Glomerular visceral epithelial cell (primary cell): ENCODE measurements around the gene WDR93.

Source experiments
- DNase-seq: peaks from one replicate; pipeline ENCODE4 v3.0.0-alpha.2; 2016; ENCODE audit errors: extremely low spot score

WDR93 gene

DNA sequence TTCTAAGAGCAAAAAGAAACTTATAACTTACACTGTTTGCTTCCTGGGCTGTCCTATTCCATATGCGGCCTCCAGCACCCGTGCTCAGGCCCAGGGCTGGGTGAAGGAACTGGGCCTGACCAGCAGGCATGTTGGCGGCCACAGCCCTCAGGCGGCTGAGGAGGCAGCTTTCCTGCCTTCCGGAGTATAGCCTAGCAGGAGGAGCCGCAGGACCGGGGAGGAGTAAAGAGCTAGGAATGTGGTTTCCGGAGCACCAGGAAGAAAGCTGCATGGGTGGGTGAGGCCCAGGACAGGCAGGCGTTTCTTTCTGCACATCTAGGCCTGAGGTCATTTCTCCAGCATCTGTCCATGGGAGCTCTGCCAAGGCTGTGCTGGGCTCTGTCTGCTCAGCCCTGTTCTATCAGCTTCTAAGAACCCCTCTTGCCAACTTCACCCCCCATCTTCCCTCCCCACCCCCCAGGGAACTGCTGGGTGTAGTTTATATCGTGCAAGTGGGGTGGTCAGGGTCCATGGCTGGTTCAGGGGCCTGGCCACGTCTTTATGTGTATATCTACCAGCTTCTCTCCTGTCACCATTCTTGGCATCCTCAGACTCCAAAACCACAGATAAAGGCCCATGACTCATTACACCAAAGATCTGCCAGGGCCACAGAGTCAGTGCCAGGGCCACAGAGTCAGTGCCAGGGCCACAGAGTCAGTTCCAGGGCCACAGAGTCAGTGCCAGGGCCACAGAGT, 27.6 kb upstream of the WDR93 start:
- peak; percentile 92 for DNase-seq

DNA sequence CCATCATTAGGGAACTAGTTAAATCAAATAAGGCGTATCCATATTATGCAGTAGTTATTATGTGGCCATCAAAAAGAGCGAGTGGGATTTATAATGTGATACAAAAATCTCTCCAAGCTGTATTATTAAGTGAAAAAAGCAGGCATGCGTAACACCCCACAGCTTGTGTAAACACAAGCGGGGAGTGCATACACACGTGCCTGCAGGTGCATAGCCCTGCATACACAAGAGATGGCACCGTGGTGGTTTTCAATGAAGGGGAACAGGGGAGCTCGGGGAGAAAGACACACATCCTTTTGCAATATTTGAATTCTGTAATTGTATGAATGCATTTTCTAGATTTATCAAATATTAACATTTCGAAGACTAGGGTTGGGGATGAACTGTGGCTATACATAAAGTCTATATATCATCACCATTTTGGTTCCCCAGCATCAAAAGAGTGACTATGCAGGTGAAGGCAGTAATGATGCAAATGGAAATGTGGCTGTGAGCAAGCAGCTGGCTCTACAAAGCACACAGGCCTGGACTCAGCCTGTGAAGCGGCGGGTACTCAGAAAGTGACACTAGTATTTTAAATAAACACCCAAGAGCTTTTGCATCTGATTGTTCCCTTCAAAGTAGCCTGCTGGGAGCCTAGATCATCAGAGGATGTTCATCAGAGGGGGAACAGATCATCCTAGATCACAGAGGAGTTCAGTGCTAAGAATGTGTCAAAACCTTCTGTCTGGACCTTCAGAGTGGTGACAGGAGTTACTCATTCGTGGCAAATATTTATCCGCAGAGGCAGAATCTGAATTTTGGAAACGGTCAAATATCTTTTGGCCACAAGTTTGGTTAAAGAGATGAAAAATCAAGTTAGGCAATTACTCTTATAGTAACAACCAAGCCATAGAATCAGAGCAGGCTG, 25.9 kb upstream of the WDR93 start:
- no peak for DNase-seq

DNA sequence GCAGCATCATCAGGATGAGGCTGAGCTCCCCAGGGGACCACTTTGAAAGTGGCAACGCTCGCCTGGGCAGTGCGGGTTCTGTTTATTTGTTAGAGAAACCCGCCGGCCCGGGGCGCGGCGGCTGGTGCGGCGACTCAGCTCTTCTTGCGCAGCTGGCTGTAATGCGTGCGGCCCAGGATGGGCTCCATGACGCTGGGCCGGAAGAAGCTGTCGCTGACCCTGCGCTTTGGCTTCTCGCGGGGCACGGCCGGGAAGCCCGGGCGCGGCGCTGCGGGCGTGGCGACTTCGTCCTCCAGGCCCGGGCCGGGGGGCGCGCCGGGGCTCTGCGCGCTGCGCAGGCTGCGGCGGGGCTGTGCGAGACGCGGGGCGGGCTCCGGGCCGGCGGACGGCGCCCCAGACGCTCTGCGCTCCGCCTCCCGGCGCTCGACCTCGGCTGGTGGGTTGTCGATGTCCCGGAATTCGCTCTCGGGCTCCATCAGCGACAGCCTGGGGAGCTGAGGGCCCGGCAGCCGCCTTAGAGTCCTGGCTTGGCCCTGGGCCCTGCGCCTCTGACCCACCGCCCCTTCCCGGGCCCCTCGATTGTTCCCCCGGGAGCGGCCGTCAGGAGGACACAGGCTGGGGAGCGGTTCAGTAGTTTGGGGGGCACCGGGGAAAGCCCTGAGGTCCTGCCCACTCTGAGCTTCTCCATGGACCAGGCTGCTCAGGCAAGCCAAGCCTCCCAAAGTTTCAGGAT, 25.0 kb upstream of the WDR93 start:
- peak; percentile 29 for DNase-seq

DNA sequence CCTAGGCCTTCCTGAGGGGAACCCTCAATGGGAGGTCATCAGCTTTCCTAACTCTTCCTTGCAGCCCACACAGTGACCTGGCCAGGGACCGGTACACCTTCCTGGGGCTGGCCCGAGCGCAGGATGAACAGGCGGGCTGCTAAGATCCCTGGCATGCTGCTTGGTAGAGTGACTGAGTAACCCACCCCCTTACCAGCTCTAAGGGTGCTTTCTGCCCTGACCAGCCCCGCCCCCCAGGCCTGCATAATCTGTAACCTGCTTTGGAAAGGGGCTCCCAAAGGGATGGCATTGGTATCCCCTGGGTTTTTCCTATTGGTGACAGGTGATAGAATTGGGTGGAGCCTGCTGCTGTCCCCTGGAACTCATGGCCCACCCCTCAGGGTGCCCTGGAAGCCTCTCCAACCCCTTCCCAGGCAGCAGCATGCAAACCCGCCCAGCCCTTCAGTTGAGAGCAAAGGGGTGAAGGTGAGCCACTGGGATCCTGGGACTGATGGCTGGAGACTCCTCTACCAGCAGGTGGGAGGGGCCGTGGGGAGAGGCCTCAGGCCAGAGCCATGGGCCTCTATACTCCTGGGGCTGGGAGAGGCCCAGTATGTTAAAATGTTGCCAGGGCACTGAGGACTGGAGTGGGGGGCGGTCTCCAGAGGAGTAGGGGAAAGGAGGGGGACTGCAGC, 24.3 kb upstream of the WDR93 start:
- no peak for DNase-seq

DNA sequence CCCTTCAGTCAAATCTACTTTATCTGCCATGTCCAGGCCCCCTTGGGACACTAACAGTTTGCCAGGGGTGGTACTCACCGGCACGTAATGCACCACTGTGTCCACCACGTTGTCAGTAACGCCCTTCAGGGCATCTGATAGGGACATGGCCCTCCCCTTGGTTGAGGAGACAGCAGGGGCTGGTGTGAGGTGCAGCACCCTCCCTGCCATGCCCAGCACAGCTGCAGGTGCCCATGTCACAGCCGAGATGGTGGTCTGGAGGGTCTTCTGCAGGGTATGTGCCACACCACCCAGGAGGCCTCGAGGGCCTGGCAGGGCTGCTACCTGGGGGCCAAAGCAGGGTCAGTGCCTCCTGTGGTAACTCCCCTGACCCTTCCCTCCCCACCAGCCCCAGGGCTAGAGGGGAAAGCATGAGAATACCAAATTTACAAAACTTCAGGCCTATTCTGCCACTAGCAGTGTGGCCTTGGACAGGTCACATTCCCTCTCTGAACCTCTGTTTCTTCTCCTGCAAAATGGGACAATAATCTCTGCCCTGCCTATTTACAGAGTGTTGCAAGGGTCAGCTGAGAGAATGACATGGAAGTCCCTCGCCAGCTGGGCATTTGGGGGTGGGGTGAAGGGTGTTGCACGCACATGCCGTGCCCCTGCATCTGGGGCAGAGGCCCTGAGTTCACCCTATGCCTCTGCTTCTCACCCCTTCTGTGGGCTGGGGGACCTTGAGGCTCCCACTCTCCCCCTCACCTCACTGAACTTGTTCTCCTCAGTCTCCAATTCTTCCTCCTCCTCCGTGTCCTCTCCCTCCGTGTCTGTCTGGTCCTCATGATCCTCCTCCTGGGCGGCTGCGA, 23.5 kb upstream of the WDR93 start:
- no peak for DNase-seq

DNA sequence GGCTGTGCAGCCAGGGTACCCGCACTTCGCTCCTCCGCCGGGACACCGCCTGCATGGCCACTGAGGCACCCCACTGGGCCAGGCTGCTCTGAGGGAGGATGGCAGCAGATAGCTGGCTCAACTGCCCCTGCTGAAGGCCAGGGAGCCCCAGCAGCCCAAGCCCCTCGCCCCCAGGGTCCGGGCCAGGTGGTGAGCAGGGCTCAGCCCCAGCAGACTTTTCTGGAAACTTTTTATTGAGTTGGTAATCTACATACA, 23.0 kb upstream of the WDR93 start:
- no peak for DNase-seq

DNA sequence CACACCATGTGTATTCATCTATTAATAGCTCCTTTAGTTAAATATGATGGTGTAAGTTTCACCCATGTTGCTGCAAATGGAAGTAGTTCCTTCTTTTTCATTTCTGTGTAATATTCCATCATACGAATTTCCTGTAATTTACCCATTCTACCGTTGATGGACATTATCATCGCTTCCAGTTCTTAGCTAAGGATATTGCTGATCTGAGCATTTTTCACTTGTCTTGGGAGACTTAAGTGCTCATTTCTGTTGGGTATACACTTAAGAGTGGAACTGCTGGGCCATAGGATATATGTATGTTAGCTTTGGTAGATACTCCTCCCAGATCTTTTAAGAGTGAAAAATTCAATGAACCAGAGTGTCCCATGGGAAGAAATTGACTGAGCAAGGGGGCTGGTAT, 22.4 kb upstream of the WDR93 start:
- no peak for DNase-seq

DNA sequence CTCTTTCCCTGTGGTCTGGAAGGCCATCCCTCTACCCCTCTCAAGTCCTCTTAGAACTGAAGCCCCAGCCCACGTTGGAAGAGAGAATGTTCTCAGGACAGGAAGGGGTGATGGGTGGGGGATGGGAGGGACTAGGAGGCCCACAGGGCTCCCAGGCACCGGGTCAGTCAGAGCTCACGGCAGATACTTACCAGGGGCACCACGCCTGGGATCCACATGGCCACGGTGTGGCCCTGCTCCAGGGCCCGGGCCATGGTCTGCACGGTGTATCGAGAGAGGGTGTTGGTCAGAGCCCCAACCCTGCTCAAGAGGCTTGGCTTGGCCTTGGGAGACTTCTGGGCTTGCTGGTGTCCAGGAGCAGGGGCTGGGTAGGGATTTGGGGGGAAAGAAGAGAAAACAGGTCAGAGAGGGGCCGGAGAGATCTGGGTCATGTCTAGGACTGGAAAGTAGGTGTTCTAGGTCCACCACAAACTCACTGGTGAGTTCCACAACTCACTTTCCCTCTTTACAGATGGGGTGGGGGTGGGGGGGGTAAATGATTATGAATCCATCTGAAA, 21.2 kb upstream of the WDR93 start:
- no peak for DNase-seq

DNA sequence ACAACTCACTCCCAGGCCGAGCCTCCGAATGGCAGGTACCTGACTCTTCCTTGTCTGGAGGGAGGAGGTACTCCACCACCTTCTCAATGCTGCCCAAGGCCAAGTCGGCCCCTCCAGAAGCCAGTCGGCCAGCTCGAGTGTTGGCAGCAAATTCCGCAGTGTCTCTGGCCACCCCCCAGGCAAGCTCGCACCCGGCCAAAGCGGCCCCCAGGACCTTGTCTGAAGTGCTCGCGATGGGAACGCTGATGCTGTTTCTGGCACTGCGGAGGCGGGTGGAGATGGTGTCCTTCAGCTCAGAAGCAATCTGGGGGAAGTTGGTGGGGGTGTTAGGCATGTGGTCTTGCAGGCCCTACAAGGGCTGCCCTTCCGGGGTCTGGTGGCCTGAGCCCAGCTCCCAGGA, 20.7 kb upstream of the WDR93 start:
- no peak for DNase-seq

DNA sequence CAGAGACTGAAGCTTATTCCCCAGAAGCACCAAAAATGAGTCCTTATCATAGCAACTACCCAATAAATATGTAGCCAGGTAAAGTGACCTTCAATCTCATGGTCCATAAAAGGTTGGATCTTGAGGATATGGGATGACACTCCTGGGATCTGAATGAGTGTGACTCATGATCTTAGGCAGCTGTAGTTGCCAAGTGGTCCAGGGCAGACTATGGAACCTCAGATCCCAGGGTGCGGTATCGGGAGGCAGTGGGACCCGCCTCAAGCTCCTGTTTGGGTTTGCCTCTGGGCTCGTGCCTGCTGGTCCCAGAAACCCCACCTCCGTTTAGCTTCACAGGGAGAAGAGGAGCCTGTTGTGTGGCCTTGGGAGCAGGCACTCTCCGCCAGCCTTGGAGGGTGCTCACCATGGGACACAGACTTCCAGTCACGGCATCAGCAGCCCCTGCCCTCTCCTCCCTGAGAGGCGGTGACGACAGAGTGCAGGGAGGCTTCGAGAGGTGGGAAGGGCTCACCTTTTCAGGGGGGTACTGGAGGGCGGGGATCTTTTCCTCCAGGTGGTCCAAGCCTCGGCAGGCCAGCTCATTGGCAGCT, 19.5 kb upstream of the WDR93 start:
- no peak for DNase-seq

DNA sequence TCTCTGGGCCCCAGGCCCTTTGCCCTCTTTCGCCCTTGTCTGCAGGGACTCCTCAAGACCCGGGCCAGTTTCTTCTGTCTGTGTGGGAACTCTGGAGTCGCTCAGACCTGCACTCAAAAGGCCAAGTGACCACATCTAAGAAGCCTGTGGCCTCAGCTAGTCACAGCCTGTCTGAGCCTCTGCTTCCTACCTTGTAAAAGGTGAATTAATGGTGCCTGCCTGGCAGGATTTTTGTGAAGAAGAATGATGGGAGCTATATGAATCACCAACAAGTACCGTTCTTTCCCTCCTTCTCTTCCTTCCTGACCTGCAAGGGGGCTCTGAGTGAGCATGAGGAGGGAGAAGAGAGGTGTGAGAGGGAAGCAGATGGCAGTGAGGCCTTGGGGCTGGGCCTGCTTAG, 18.9 kb upstream of the WDR93 start:
- no peak for DNase-seq

DNA sequence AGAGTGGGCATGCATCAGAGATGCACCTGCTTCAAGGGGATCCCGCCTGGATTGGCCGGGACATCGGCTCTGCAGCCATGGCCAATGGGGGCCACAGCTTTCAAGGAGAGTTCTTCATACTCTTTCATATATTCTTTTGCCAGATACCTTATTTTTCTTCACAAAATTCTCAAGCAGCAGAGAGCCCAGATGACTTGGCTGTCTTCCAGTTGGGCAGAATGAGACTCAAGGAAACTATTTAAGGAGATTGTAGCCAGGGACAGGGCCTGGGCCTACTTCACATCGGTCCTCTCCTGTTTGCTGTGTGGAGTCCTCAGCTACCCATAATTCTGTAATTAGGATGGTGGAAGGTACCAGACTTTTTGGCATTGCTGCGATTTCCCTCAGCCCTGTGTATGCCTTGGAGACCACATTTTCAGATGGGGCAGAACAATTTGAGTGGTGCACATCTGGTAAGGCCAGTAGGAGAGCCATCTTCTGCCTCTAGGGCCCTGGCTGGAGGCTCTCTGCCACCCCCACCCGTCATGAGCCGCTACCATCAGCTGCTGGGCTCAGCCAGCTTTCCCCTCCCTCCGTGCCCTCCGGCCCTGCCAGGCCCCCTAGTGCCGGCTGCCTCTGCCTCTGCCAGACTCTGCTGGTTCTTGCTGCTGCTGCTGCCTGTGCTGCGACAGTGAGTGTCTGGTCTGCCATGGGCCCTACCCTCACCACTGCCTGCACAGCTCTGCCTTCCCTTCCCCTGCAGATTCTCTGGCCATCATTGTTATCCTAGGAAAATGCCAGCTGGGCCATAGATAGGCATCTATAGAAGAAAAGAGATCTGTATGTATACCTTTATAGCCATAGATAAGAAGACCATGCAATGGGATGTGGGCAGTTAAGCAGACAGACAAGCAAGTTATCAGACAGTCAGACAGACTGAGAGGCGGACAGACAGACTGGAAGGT, 18.1 kb upstream of the WDR93 start:
- DNase-seq: no peak

DNA sequence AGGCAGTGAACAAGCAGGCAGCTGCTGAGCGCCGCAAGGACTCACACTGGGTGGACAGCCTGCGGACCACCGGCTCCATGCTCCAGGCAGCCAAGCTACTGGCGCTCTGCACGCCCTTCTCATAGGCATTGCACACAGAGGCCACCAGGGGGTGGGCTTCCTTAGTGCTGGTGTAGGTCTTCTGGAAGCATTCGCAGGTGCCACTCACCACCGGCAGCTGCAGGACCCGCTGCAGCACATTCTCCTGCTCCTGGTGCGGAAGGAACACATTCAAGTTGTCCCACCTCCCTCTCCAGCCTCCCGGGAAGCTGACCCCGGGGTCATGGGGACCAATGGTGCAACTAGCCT, 17.5 kb upstream of the WDR93 start:
- DNase-seq: no peak

DNA sequence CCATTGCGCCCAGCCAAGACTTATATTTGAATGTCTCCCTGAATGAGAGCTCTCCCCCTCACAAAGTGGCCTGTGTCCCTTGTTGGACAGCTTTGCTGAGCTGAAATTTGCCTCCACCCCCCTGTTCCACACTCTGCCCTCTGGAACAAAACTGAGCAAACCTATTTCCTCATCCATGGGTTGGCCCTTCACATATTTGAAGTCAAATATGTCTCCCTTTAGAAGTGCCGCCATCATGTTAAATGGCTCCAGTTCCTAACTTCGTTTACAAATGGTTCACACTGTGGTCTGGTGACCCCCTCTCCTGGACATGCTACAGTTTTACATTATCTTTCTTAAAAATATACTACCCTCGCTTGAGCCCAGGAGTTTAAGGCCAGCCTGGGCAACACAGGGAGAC, 16.1 kb upstream of the WDR93 start:
- DNase-seq: no peak

DNA sequence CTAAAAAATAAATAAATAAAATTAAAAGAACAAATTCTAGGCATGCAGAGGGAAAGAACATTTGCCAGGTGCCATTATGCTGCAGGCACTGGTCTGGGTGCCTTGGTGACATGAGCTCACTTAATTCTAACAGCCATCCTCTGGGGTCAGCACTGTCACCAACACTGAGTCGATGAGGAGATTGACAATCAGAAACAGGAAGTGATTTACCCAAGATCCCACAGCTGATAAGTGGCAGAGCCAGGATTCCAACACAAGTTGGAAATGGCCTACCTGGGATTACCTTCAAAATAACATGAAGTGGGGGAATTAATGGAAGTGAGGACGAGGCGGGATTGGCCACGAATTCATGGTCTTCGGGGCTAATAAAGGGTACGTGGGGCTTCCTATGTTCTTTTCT, 15.0 kb upstream of the WDR93 start:
- DNase-seq: no peak

DNA sequence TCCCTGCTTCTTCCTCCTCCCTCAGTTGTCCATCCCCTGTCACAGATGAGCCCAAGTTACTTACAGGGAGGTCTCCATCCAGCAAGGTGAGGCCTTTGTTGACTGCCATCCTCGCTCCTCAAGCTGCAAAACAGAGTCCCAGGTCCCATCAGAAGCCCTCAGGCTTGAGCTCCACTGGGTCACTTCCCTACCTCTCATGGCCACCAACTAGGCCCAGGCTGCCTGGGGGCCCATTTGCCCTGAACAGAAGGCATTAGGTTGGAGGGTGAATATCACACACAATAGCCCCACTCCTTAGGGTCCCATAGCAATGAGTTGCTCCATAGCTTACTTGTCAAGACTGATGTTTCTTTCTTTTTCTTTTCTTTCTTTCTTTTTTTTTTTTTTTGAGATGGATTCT, 13.2 kb upstream of the WDR93 start:
- no peak for DNase-seq

DNA sequence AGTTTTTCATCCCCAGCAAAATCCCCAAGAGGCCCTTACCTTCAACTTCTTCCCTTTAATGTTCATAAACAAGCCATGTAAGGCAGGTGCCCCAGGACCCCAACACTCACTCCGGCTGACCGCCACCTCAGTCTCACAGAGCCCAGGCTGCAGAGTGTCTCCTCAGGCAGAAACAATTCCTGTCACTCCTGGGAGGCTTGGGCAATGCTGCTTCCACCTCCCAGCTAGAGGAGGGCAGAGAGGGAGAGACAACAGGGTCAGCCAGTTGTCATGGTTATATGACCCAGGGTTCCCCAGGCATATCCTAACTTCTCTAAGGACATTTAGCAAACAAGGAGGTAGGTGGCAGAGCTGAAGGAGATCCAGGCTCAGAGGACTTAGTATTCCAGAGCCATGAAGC, 11.4 kb upstream of the WDR93 start, which contains the start of gene PLIN1:
TSS of gene PLIN1 (minus strand) at position 156 of the 400 bp plus-strand sequence. CDS start 1,878 bp downstream, outside the sequence.
- DNase-seq: no peak

DNA sequence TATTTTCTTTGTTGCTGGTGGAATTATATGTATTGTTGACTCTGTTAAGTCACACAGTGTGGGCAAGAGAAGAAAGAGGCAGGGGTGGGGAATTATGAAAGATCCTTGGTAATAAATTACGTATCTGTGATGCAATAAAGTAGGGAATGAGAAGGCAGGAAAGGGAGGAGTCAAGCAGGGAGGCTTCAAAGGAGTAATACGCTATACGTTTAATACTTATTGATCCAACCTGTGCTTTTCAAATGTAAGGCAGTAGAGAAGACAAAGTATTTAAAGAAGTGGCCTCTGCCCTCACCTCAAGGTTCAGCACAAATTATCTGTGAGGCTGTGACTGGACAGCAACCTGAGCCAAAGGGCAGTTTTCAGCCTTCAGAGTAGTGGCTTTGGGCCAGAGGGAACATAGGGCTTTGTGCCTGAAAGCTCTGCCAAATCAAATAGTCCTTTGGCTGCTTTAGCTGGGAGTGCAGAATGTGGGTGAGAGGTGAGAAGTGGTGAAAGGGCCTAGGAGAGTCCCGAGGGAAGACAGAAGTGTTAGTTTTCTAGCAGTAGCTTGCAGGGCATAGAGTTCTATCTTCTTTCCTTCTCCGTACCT, 10.2 kb upstream of the WDR93 start:
- no peak for DNase-seq

DNA sequence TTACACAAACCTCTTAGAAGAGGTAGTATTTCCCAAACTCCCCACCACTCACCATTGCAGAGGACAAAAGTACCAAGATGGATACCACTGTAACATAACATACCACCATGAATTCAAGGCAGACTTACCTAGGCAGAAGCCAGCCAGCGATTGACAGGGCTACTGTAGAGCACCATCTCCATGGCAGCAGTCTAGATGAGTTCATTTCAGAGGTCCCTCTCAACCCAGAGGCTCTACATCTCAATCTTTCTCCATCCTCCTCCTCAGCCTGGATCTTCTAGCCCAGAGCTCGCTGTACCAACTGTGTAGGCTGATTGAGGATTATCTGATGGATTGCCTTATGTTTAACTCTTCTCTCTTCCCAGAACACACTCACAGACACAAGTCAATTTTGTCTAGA, 9.5 kb upstream of the WDR93 start:
- DNase-seq: no peak
